GM21367 (cell line): ENCODE measurements around the gene CCSER1.
"Not testable (repeated sequence)": the region's sequence is repeated elsewhere in the genome, so short reads cannot be mapped to it uniquely, and the experiment has no call there.

ENCODE experiments used
- ATAC-seq: cut with Tn5 transposase; IDR thresholded peaks from one replicate; pipeline ENCODE4 v1.9.1; 2021; ENCODE audit not compliant: unreplicated experiment

CCSER1 gene

GRCh38 chr4:90996813-90997212 is 869.6 kb downstream of the CCSER1 start:
- ATAC-seq: no peak

DNA sequence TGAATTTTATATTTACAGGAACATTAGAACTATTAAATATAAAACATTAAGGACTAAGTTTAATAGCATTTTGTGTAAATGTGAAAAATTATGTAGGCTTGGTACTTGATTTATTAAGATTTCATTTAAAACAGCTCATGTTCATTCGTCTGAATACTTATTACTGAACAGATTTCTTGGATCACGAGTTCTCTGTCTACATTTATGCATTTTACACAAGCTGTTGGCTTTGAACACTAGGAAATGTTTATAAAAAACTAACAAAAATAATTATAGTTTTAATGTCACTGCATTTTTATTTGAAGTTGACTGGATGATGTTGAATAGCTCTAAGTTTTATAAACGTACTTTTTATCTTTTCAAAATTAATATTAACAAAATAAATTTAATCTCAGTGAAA is 888.7 kb downstream of the CCSER1 start:
- ATAC-seq: no peak

DNA sequence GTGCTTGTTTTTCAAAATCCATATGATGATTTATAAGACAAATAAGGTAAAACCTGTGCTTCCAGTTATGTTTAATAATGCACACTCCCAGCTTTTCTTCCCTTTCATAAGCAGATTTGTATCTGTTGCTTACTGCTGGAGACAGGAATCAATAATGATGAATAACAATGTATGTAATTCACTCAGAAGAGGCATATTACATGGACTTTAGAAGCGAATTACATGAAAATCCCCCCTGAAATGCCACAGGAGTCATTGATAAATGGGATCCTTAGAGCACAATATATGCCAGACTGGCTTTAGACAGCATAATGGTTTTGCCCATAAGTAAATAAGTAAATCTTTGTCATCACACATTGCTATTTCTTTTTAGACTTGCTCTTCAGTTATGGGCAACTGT is 892.3 kb downstream of the CCSER1 start:
- ATAC-seq: no peak

DNA sequence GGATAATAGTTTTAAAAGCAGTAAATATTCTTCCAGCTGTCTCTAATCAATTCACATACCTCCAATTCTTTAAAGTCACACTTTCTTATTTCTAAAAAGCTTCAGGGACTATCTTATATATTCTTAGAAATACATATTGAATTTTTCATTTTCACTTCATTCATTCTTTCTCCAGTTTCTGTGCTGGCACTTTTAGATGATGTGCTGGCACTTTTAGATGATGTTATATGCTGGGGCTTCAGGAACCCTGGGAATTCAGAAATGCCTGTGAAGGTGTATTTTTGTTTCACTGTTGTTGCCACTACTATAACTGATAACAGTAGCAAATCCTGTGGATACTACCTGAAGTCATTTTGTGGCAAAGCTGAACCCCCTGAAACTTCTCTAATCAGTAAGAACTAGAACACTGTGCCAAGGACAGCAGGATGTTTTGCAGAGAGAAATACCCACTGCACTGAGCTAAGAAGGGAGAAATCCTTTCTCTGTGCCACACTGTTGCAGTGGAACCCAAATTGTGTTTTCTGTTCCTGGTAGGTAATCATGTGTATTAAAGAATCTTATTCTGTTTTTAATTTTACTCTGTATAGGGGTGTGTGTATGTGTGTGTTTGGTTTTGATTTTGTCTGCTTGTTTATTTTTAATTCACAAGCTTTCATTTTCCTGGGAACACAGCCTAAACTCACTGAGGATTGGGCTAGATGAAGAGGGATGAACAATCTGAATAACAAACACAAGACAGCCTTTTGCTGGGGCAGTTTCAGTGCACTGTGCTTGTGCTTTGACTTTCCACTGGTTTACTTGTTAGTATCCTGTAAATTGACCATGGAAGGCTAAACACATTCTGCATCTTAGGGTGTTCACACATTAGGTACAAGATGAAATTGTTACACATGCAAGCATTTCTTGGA is 898.3 kb downstream of the CCSER1 start:
- no peak for ATAC-seq

GRCh38 chr4:91028228-91028627 is 901.0 kb downstream of the CCSER1 start:
- no peak for ATAC-seq

- no peak for ATAC-seq
Observed at GRCh38 chr4:91031761-91032160, 904.6 kb downstream of the CCSER1 start.

GRCh38 chr4:91032725-91033445 is 905.7 kb downstream of the CCSER1 start:
- ATAC-seq: no peak

DNA sequence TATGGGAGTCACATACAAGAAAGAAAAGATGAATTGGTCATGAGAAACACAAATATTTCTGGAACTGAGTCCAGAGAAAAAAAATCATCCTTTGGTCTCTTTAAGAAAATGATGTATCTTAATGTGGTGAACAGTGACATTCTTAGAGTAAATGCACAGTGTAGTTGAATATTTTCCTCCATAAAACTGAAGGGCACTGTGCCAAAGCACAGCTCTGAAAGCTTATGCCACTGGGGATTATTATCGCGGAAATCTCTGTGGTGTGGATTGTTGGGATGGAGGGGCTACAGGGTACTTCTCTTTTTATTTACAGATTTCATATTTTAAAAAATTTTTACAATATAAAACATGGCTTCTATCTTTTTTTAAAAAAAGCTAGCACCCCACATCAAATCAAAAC is 908.1 kb downstream of the CCSER1 start:
- ATAC-seq: no peak

DNA sequence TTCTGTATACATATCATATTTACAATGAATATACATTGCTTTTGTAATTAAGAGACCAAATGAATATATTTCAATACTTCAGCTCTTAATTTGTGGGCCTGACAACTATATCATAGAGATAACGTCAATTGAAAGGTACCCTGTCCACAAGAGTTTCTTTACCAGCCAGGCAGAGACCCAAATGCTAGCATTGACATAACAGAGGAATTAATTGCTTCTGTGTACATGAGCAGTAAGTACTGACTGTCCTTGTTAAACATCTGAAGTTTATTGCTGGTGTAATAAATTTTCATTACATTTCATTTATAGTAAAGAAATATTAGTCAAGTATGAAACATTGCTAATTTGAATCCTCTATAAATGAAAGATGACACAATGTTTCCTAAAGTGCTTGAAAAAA is 910.8 kb downstream of the CCSER1 start:
- ATAC-seq: no peak

DNA sequence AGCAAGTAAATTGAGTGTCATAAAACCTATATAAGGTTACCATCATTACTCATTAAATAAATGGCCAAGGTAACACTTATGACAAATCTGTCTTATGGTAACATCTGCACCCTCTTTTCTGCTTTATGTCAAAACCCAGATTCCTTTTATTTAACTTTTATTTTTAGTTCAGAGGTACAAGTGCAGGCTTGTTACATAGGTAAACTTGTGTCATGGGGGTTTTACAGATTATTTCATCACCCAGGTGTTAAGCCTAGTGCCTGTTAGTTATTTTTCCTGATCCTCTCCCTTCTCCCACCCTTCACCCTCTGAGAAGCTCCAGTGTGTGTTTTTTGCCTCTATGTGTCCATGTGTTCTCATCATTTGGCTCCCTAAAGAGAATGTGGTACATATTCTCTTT is 930.7 kb downstream of the CCSER1 start:
- no peak for ATAC-seq

DNA sequence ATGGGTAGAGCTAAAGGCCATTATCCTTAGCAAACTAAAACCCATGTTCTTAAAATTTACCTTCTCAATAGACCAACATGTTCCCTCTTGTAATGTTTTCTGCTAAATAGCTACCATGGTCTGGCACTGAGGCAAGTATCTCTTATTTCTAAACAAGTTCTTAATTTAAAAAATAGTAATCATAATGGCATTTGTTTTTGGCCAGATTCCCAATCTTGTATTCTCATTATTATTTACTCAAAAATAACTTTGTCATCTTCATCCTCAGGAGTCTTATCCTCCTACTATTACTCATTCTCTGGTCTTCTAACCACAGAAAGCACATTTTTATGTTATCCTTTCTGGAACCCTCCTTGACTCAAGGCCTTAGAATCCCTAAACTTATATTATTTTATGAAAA is 931.2 kb downstream of the CCSER1 start:
- ATAC-seq: no peak

GRCh38 chr4:91064157-91064853 is 937.1 kb downstream of the CCSER1 start:
- no peak for ATAC-seq

GRCh38 chr4:91065117-91065516 is 937.9 kb downstream of the CCSER1 start:
- ATAC-seq: no peak

DNA sequence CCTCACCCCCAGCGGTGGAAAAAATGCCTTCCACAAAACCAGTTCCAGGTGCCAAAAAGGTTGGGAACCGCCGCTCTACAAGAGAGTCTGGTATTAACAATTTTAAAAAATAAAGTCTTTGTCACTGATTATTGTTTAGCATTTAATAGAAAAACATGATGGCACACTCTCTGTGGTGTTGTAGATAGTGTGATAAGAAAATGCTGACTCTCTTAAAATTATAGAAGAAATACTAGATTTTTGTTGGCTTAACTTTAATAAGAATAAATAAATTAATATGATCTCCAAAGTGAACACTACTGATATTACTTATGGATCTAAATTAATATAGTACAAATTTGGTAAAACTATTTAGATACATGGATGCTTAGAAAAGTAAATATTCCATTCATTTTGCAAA is 943.5 kb downstream of the CCSER1 start:
- no peak for ATAC-seq

DNA sequence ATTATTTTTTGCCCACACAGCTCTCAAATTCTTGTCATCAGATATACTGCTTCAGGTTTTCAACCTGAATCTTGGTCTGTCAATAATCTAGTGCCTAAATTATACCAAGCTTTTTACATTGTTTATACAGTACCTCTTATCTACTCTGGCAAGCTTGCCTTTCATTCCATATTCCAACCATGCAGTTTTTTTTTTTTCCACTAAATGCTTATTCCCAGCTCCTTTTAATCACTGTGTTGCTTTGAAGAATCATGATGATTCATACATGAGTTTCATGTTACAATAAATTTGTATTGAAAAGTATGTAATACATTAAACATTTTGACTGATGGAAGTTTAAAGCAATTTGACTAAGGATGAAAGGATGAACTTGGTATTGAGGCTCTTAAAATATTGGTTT is 949.0 kb downstream of the CCSER1 start:
- no peak for ATAC-seq

DNA sequence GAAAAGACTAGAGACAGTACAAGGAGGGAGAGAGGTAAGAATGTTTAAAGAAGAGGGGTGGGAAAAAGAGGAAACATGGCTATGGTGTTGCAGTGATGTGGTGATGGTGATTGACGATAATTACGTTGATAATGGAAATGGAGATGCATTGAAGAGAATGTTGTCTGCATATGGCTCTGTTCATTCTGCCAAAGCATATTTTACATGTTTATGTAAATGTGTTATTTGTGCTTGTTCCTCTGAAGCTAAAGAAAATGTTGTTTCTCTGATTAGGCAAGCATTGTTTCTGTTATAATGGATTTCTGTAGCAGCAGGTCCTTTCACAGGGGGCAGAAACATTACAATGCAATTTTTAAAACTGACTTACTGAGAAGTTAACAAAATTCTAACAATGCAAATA is 958.8 kb downstream of the CCSER1 start:
- no peak for ATAC-seq

DNA sequence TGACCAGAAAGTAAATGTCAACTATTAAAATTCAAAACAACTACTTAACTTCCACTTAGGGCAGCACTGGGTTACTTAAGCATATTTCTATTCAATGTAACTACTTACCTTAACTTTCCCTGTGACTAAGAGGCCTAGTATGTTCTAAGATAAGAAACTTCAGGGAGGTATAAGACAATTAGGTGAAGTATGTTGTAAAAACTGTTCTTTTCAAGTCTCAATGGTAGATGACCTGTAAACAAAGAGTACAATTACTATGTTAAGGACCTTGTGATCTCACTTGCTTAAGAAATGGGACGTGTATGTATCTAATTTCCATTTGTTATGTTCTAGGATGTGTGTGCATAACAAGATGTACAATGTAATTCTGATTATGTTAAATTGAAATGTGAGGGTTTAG is 960.5 kb downstream of the CCSER1 start:
- no peak for ATAC-seq

- no peak for ATAC-seq
Observed at GRCh38 chr4:91089178-91089577, 962.0 kb downstream of the CCSER1 start.

DNA sequence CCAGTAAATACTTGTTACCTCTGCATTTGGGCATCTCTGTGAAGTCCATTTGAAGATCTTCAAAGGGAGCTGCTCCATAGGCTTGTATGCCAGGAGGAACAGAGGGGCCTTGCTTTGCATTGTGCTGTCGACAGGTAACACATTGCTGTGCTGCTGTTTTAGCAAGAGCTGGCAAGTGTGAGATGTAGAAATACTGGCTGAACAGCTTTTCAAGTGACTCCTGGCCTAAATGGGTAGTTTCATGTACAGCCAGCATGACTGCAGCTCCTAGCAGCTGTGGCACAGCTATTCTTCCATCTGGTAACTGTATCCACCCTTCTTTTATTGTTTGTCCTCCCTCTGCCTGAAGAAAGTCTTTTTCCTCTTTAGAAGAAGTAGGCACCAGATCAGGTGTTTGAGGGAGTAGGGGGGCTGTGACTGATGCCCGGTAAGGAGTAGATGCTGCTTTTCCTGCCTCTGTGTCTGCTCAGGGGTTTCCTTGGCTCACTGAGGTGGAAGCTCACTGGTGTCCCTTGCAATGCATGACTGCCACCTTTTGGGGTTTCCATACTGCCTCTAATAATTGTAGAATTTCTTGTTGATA is 965.3 kb downstream of the CCSER1 start:
- no peak for ATAC-seq

DNA sequence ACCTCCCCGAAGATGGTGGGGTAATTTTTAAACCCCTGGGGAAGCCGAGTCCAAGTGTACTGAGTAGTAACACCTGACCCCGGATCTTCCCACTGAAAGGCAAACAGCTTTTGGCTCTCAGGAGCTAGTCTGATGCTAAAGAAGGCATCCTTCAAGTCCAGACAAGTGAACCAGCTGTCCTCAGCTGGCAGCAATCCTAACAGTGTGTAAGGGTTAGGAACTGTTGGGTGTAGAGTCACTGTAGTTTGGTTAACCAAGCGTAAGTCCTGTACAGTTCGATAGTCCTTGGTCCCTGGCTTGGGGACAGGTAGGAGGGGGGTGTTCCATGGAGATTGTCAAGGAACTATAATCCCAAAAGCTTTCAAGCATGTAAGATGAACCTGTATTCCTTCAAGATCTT is 967.0 kb downstream of the CCSER1 start:
- ATAC-seq: not testable (repeated sequence)

DNA sequence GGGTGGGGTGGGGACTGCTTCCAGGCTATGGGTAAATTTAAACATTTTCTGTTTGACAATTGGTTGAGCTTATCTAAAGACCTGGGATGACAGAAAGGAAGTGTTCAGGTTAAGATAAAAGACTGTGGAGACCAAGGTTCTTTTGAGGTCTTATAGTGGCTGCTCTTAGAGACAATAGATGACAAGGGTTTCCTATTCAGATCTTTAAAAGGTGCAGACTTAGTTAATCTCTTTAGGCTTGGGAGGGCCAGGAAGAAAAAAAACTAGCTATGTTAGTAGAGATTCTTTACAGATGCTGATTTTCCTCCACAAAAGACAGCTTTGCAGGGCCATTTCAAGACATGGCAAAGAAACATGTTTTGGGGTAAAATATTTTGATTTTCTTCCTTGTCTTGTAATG is 972.5 kb downstream of the CCSER1 start:
- no peak for ATAC-seq
